ENCODE data around the gene ALG8.
A peak's percentile ranks its signal among the peaks of the same experiment; 100 is the strongest.

The ALG8 gene

GRCh38 chr11:78139422-78140391 lies at the start of gene ALG8:
ALG8 (minus strand) TSS chr11:78139626; CDS start chr11:78139588, 38 bp downstream.
- peak within 1 kb of the TSS; percentile 81 for H3K4me3 ChIP-seq (ENCODE audit: low read depth, low read length)
- no peak for TF ChIP-seq CTCF (IDR thresholded peaks at IDR 0.05; ENCODE audit: low read depth, low read length)

- TF ChIP-seq CTCF (IDR thresholded peaks at IDR 0.05; ENCODE audit: low read depth, low read length), result no peak
- H3K4me3 ChIP-seq (ENCODE audit: low read depth, low read length), result peak within 1 kb of the TSS; percentile 83
These were observed 49.1 kb upstream of the ALG8 start, which contains the start of the genes KCTD21 and USP35 for GRCh38 chr11:78188286-78189173. KCTD21 (minus strand) TSS chr11:78188626; CDS start chr11:78174554, 14,072 bp downstream. USP35 (plus strand) TSS chr11:78188919; CDS start chr11:78196246, 7,327 bp downstream.

GRCh38 chr11:78187366-78188285 lies 48.2 kb upstream of the ALG8 start:
- no peak for TF ChIP-seq CTCF (IDR thresholded peaks at IDR 0.05; ENCODE audit: low read depth, low read length)
- H3K4me3 ChIP-seq (ENCODE audit: low read depth, low read length), result peak overlapping the region; percentile 83

GRCh38 chr11:78181185-78181584 lies 41.8 kb upstream of the ALG8 start:
- H3K4me3 ChIP-seq (ENCODE audit: low read depth, low read length), result no peak overlapping the region
- no peak for TF ChIP-seq CTCF (IDR thresholded peaks at IDR 0.05; ENCODE audit: low read depth, low read length)

GRCh38 chr11:78180751-78181150 lies 41.3 kb upstream of the ALG8 start:
- no peak for TF ChIP-seq CTCF (IDR thresholded peaks at IDR 0.05; ENCODE audit: low read depth, low read length)
- H3K4me3 ChIP-seq (ENCODE audit: low read depth, low read length), result no peak overlapping the region

- no peak for TF ChIP-seq CTCF (IDR thresholded peaks at IDR 0.05; ENCODE audit: low read depth, low read length)
- H3K4me3 ChIP-seq (ENCODE audit: low read depth, low read length), result no peak overlapping the region
These were observed 40.1 kb upstream of the ALG8 start for GRCh38 chr11:78179459-78180071.

Measured in WI38 (cell line).